ENCODE measurements around the gene USP11. TPM values are rescaled to one million over a fixed set of nuclear protein-coding genes. Genes with fewer than 3 reads are reported as not detected.

Gene USP11
- total RNA-seq, 1 donor from 2014 or later = 194 TPM

DNA sequence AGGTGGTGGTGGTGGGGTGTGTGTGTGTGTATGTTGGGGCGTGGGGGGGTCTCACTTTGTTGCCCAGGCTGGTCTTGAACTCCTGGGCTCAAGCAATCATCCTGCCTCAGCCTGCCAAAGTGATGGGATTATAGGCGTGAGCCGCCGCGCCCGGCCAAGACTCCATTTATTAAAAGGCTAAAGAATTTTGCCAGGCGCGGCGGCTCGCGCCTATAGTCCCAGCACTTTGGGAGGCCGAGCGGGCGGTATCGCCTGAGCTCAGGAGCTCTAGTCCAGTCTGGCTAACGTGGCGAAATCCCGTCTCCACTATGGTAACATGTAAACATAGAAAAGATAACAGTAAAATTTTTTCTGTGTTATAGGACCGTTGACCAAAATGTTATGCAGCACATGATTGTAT lies 42.9 kb upstream of the USP11 start:
- H3K4me1 Mint-ChIP-seq (ENCODE audit: unreplicated experiment) = peaks cover 24% of the 10 kb centered on the region
- H3K9me3 Mint-ChIP-seq (ENCODE audit: unreplicated experiment) = no peaks in the 10 kb centered on the region
- no peak for DNase-seq (ENCODE audit: extremely low spot score, unreplicated experiment)

DNA sequence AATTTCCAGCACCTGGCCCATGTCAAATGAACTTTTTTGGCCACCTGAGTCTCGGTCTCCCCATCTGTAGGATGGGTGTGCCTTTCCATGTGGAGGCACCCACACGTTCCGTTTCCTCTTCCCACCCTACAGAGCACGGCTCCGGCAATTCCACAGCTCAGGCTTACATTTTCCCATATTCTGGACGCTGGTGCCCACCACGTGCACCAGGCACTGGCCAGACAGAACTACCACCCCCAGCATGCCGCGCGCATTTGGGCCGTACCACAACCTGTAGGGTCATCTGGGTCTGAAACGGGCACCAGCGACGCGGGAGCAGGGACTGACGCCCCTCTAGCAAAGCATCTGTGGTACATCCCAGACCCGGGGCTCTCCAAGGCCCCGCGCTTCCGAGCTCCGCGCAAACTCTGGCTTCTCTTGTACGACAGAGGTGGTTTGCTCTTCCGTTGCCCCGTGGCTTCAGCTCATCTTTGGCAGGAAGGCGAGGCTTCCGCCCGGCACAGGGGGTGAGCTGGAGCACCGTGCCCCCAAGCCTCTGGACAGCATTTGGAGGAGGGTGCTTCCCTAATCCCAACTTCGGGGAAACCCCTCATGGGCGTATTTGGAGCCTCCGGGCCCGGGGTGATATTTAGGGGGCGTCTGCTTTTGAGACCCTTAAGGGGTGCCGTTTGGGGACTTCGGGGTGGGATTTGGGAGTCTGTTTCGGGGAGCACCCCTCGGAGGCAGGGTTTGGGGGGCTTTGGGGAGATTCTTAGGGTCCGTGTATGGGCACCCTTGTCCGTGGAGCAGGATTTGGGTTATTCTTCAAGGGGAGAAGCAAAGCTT lies 42.2 kb upstream of the USP11 start:
- Mint-ChIP-seq H3K4me1 (ENCODE audit: unreplicated experiment) (peaks cover 32% of the 10 kb centered on the region), H3K27me3 (ENCODE audit: unreplicated experiment) (no peaks in the 10 kb centered on the region), H3K36me3 (ENCODE audit: unreplicated experiment) (peaks cover 7% of the 10 kb centered on the region), H3K9me3 (ENCODE audit: unreplicated experiment) (no peaks in the 10 kb centered on the region), H3K4me3 (ENCODE audit: unreplicated experiment) (peak overlapping the region; percentile 92), H3K27ac (ENCODE audit: unreplicated experiment) (peak overlapping the region; percentile 88)
- TF ChIP-seq, protein P1, sequence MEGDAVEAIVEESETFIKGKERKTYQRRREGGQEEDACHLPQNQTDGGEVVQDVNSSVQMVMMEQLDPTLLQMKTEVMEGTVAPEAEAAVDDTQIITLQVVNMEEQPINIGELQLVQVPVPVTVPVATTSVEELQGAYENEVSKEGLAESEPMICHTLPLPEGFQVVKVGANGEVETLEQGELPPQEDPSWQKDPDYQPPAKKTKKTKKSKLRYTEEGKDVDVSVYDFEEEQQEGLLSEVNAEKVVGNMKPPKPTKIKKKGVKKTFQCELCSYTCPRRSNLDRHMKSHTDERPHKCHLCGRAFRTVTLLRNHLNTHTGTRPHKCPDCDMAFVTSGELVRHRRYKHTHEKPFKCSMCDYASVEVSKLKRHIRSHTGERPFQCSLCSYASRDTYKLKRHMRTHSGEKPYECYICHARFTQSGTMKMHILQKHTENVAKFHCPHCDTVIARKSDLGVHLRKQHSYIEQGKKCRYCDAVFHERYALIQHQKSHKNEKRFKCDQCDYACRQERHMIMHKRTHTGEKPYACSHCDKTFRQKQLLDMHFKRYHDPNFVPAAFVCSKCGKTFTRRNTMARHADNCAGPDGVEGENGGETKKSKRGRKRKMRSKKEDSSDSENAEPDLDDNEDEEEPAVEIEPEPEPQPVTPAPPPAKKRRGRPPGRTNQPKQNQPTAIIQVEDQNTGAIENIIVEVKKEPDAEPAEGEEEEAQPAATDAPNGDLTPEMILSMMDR (IDR thresholded peaks at IDR 0.05) = no peak
- DNase-seq (ENCODE audit: extremely low spot score, unreplicated experiment) = peak; percentile 96

More for the DNA sequence above, 42.9 kb upstream of the USP11 start:
- Mint-ChIP-seq H3K27ac (ENCODE audit: unreplicated experiment) (no peak overlapping the region), H3K36me3 (ENCODE audit: unreplicated experiment) (peaks cover 6% of the 10 kb centered on the region), H3K27me3 (ENCODE audit: unreplicated experiment) (no peaks in the 10 kb centered on the region), H3K4me3 (ENCODE audit: unreplicated experiment) (no peak overlapping the region)
- TF ChIP-seq, protein P1 (IDR thresholded peaks at IDR 0.05) = no peak

DNA sequence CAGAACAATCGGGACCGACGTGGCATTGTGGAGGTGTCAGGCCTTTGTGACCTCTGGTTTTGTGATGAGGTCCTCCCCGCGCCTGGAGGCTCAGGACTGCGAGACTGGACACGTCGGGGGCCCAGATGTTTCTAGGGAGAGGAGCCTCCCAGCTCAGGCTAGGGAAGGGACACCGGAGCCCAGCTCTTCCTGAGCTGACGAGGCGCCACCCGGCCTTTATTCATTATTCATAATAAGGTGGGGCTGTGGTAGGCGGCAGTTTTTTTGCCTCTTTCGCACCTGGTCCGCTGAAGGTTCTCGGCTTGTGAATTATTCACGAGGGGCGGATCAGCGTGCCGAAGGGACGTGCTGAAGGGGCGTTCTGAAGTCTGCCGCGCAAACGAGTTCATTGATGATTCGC lies 41.5 kb upstream of the USP11 start:
- TF ChIP-seq, protein P1 (IDR thresholded peaks at IDR 0.05) = no peak
- Mint-ChIP-seq H3K9me3 (ENCODE audit: unreplicated experiment) (no peaks in the 10 kb centered on the region), H3K4me3 (ENCODE audit: unreplicated experiment) (peak overlapping the region; percentile 92), H3K4me1 (ENCODE audit: unreplicated experiment) (peaks cover 39% of the 10 kb centered on the region), H3K27me3 (ENCODE audit: unreplicated experiment) (no peaks in the 10 kb centered on the region), H3K36me3 (ENCODE audit: unreplicated experiment) (peaks cover 8% of the 10 kb centered on the region), H3K27ac (ENCODE audit: unreplicated experiment) (peak overlapping the region; percentile 88)
- no peak for DNase-seq (ENCODE audit: extremely low spot score, unreplicated experiment)

DNA sequence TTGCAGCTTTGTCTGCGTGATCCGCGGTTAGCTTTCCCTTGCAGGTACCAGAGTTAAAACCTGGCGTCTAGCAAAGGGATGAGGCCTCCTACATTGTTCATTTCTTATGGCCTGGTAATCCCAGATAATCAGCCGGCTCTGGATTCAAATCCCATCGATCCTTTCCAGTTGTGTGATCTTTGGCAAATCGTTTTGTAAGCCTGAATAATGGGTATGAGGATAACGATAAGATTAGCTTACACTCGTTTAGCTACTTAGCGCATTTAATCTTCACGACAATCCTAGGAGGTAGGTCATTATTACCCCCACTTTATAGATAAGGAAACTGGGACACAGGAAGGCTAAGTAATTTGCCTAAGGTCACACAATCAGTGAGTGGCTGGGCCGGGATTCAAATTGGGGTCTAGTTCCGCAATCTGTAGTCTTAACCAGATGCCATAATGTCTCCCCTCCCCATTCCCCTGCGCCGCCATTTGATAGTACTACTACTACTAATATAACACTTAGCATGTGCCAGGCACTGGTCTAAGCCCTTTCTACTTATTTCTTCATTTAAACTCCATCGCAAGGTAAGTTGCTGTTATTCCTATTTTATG lies 40.9 kb upstream of the USP11 start:
- no peak for DNase-seq (ENCODE audit: extremely low spot score, unreplicated experiment)
- H3K36me3 Mint-ChIP-seq (ENCODE audit: unreplicated experiment) = peaks cover 8% of the 10 kb centered on the region
- TF ChIP-seq, protein P1 (IDR thresholded peaks at IDR 0.05) = no peak
- H3K27me3 Mint-ChIP-seq (ENCODE audit: unreplicated experiment) = no peaks in the 10 kb centered on the region
- H3K27ac Mint-ChIP-seq (ENCODE audit: unreplicated experiment) = no peak overlapping the region
- H3K4me1 Mint-ChIP-seq (ENCODE audit: unreplicated experiment) = peaks cover 44% of the 10 kb centered on the region
- no peaks in the 10 kb centered on the region for H3K9me3 Mint-ChIP-seq (ENCODE audit: unreplicated experiment)
- peak overlapping the region; percentile 92 for H3K4me3 Mint-ChIP-seq (ENCODE audit: unreplicated experiment)

DNA sequence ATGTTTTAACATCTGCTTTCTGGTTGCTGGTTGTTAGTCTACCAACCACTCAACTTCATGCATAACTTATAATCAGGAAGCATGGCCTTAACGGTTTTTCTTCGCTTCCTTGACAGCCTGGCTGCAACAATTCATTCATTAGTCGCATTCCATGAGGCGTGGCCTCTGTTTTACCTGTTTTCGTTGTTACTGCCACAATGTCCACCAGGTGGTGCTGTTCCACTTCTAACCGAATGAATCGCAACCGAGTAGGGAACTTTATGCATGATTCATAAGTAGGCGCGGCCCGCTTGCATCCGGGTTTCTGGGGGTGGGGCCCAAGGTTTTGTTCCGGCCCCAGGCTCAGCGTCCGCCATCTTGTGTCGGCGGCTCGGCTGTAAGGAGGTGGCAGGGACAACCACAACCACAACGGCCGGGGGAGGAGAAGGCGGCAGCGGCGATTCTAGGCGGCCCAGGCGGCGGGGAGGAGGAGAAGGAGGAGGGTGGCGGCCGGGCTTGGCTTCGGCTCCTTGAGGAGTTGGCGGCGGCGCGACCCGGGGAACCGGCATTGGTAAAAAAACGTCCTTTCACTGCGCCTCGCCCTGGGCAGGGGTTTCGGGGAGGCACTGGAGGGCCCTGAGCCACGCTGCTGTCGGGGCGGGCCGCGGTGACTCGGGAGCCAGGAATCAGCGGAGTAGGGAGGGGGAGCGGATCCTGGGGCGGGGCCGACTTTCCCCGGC lies 39.2 kb upstream of the USP11 start, which contains the start of gene UBA1:
Gene UBA1 (plus strand): TSS at position 355 of the 719 bp plus-strand sequence. CDS start 4,974 bp downstream, outside the sequence.
- Mint-ChIP-seq H3K9me3 (ENCODE audit: unreplicated experiment) (no peaks in the 10 kb centered on the region), H3K4me3 (ENCODE audit: unreplicated experiment) (peak within 1 kb of the TSS; percentile 94), H3K4me1 (ENCODE audit: unreplicated experiment) (peaks cover 62% of the 10 kb centered on the region), H3K36me3 (ENCODE audit: unreplicated experiment) (peaks cover 11% of the 10 kb centered on the region), H3K27me3 (ENCODE audit: unreplicated experiment) (no peaks in the 10 kb centered on the region), H3K27ac (ENCODE audit: unreplicated experiment) (peak within 1 kb of the TSS; percentile 99)
- TF ChIP-seq, protein P1 (IDR thresholded peaks at IDR 0.05) = peak; percentile 86
- peak; percentile 99 for DNase-seq (ENCODE audit: extremely low spot score, unreplicated experiment)
